H1 (cell line): ENCODE data around the gene AIDA. TPM values are rescaled to one million over a fixed set of nuclear protein-coding genes. Genes with fewer than 3 reads are reported as not detected.

Experiments used
- CTCF ChIA-PET: fragments of 300-600 bp; sonication (Branson Sonifier 250); formaldehyde crosslinking; loops from one replicate; lab custom pipeline; 2021; ENCODE audit not compliant: partially characterized antibody; lab: Charles Lee
- POLR2A ChIA-PET: fragments of 300-600 bp; sonication (Branson Sonifier 250); formaldehyde crosslinking; loops from one replicate; lab custom pipeline; 2021; ENCODE audit warnings: inconsistent platforms; ENCODE audit not compliant: partially characterized antibody; lab: Charles Lee
- DNase-seq, 2 experiments: peaks; one replicate each; pipeline versions ENCODE4 v3.0.0 to v3.0.0-alpha.2; 2010 to 2022; ENCODE audit warnings: low spot score in 2 of 2, low read depth in 1 of 2, mixed read lengths in 1 of 2
- FAIRE-seq: peaks from 2 replicates; lab custom pipeline; 2011; peaks lifted over from hg19 to GRCh38; lab: Jason Lieb, UNC
- H2AFZ ChIP-seq: 2 replicates; pipeline ENCODE4 v1.8.1; 2012; ENCODE audit warnings: low read length, inconsistent platforms
- H2AK5ac ChIP-seq: 2 replicates; pipeline ENCODE4 v1.6.1; 2013; ENCODE audit warnings: low read depth, low read length
- H2BK120ac ChIP-seq: replicated peaks from 2 replicates; pipeline ENCODE3; 2013; ENCODE audit warnings: low read depth, low read length, inconsistent platforms
- H2BK12ac ChIP-seq: 2 replicates; pipeline ENCODE4 v1.6.1; 2013; ENCODE audit warnings: low read depth, low read length
- H2BK15ac ChIP-seq: 2 replicates; pipeline ENCODE4 v1.6.1; 2013; ENCODE audit warnings: low read length
- H2BK20ac ChIP-seq: 2 replicates; pipeline ENCODE4 v1.6.1; 2013; ENCODE audit warnings: low read length
- H2BK5ac ChIP-seq: 2 replicates; pipeline ENCODE4 v1.6.1; 2013; ENCODE audit warnings: low read depth, low read length
- H3K14ac ChIP-seq: 2 replicates; pipeline ENCODE4 v1.6.1; 2013; ENCODE audit warnings: inconsistent platforms; ENCODE audit not compliant: insufficient read length
- H3K18ac ChIP-seq: 2 replicates; pipeline ENCODE4 v1.6.1; 2013; ENCODE audit warnings: low read length; ENCODE audit errors: extremely low read depth
- H3K23ac ChIP-seq: 2 replicates; pipeline ENCODE4 v1.6.1; 2013; ENCODE audit warnings: inconsistent platforms; ENCODE audit not compliant: insufficient read length
- H3K23me2 ChIP-seq: 2 replicates; pipeline ENCODE4 v1.6.1; 2013; ENCODE audit warnings: low read depth, low read length
- H3K27ac ChIP-seq: 2 replicates; pipeline ENCODE4 v1.6.1; 2011; ENCODE audit warnings: low read depth, low read length, inconsistent platforms
- H3K27me3 ChIP-seq, 4 experiments: replicated peaks in 1 of 4; 1 replicate in 1 of 4; 2 replicates in 3 of 4; pipeline versions ENCODE4 v1.6.1 to v1.8.1; 2011 to 2013; ENCODE audit warnings: low read length in 3 of 4, mild to moderate bottlenecking in 3 of 4, inconsistent platforms in 2 of 4, mixed read lengths in 2 of 4, moderate library complexity in 1 of 4; ENCODE audit not compliant: control insufficient read depth in 3 of 4, insufficient read depth in 3 of 4; ENCODE audit errors: extremely low read depth in 1 of 4
- H3K36me3 ChIP-seq, 4 experiments: 2 replicates each; pipeline versions ENCODE4 v1.6.1 to v1.8.1; 2011 to 2013; ENCODE audit warnings: mild to moderate bottlenecking in 4 of 4, low read length in 3 of 4, moderate library complexity in 2 of 4, control low read depth in 1 of 4, inconsistent platforms in 1 of 4; ENCODE audit not compliant: insufficient read depth in 4 of 4, control insufficient read depth in 2 of 4
- H3K4ac ChIP-seq: replicated peaks from 2 replicates; pipeline ENCODE3; 2013; ENCODE audit warnings: low read length, low read depth, mixed read lengths, inconsistent platforms; ENCODE audit not compliant: insufficient read length
- H3K4me1 ChIP-seq, 4 experiments: replicated peaks in 1 of 4; 1 replicate in 1 of 4; 2 replicates in 3 of 4; pipeline versions ENCODE4 v1.6.1 to v1.8.1; 2011 to 2013; ENCODE audit warnings: low read length in 3 of 4, inconsistent platforms in 2 of 4, mixed read lengths in 1 of 4; ENCODE audit not compliant: insufficient read depth in 4 of 4, control insufficient read depth in 3 of 4
- H3K4me2 ChIP-seq, 2 experiments: 2 replicates each; pipeline versions ENCODE4 v1.6.1 to v1.8.1; 2011 to 2013; ENCODE audit warnings: low read depth in 2 of 2, low read length in 2 of 2, control low read depth in 1 of 2, inconsistent platforms in 1 of 2, mild to moderate bottlenecking in 1 of 2; ENCODE audit not compliant: insufficient read depth in 1 of 2
- H3K4me3 ChIP-seq, 4 experiments: fragments of 200-600, 300-600 bp in 1 of 4; sonication (generic), shearing (Covaris generic), sonication (Bioruptor Twin) in 1 of 4; 2 replicates each; pipeline versions ENCODE4 v1.5.1 to v1.8.1; 2011 to 2016; ENCODE audit warnings: low read length in 4 of 4, low read depth in 3 of 4, control low read depth in 2 of 4, inconsistent platforms in 2 of 4, mild to moderate bottlenecking in 2 of 4, mixed read lengths in 1 of 4, moderate library complexity in 1 of 4; ENCODE audit not compliant: insufficient read depth in 2 of 4; ENCODE audit errors: extremely low read depth in 1 of 4
- H3K56ac ChIP-seq: replicated peaks from 2 replicates; pipeline ENCODE3; 2013; ENCODE audit warnings: low read depth, mild to moderate bottlenecking, mixed read lengths, low read length, inconsistent platforms; ENCODE audit not compliant: insufficient read length
- H3K79me1 ChIP-seq: 2 replicates; pipeline ENCODE4 v1.6.1; 2013; ENCODE audit warnings: low read depth, low read length, control low read depth
- H3K79me2 ChIP-seq, 2 experiments: 2 replicates each; pipeline versions ENCODE4 v1.6.1 to v1.8.1; 2012 to 2013; ENCODE audit warnings: low read length in 2 of 2, mild to moderate bottlenecking in 2 of 2, inconsistent platforms in 1 of 2; ENCODE audit not compliant: insufficient read depth in 2 of 2, control insufficient read depth in 1 of 2
- H3K9ac ChIP-seq, 4 experiments: replicated peaks in 1 of 4; 1 replicate in 1 of 4; 2 replicates in 3 of 4; pipeline versions ENCODE4 v1.6.1 to v1.8.1; 2011 to 2013; ENCODE audit warnings: low read depth in 3 of 4, low read length in 3 of 4, control low read depth in 2 of 4, mild to moderate bottlenecking in 2 of 4, moderate library complexity in 2 of 4, inconsistent platforms in 1 of 4; ENCODE audit errors: extremely low read depth in 1 of 4
- H3K9me3 ChIP-seq, 2 experiments: 2 replicates each; pipeline versions ENCODE4 v1.6.1 to v1.8.1; 2012 to 2013; ENCODE audit warnings: mild to moderate bottlenecking in 2 of 2, moderate library complexity in 2 of 2, control low read depth in 1 of 2, inconsistent platforms in 1 of 2, low read depth in 1 of 2, low read length in 1 of 2, mixed read lengths in 1 of 2; ENCODE audit not compliant: insufficient read depth in 2 of 2
- H4K20me1 ChIP-seq, 2 experiments: replicated peaks in 1 of 2; 2 replicates each; pipeline versions ENCODE3 to v1.8.1; 2011 to 2013; ENCODE audit warnings: inconsistent platforms in 2 of 2, low read length in 2 of 2, mild to moderate bottlenecking in 1 of 2; ENCODE audit not compliant: insufficient read depth in 2 of 2, control insufficient read depth in 1 of 2
- H4K5ac ChIP-seq: 2 replicates; pipeline ENCODE4 v1.6.1; 2013; ENCODE audit warnings: low read length, low read depth, mixed read lengths, inconsistent platforms; ENCODE audit not compliant: insufficient read length
- H4K8ac ChIP-seq: 2 replicates; pipeline ENCODE4 v1.8.0; 2013; ENCODE audit warnings: mild to moderate bottlenecking, moderate library complexity, low read length, inconsistent platforms; ENCODE audit not compliant: insufficient read depth; ENCODE audit errors: extremely low read depth
- H4K91ac ChIP-seq: replicated peaks from 2 replicates; pipeline ENCODE3; 2013; ENCODE audit warnings: low read length, mixed read lengths, inconsistent platforms; ENCODE audit not compliant: insufficient read length
- ASH2L ChIP-seq: fragments of 200-600, 300-600 bp; sonication (generic); IDR thresholded peaks from one replicate; pipeline ENCODE4 v1.7.1; 2017; ENCODE audit warnings: low read length
- CTCF ChIP-seq, 3 experiments: IDR thresholded peaks; 1 replicate in 2 of 3; 2 replicates in 1 of 3; pipeline versions ENCODE4 v1.5.1 to v1.6.1; 2011; ENCODE audit warnings: low read length in 3 of 3, mild to moderate bottlenecking in 3 of 3, inconsistent platforms in 2 of 3, low read depth in 1 of 3, moderate library complexity in 1 of 3; ENCODE audit not compliant: insufficient read depth in 1 of 3; ENCODE audit errors: control extremely low read depth in 1 of 3
- GABPA ChIP-seq: IDR thresholded peaks from 2 replicates; pipeline ENCODE4 v1.6.1; 2011; ENCODE audit warnings: mild to moderate bottlenecking, low read length, moderate library complexity, borderline replicate concordance; ENCODE audit not compliant: insufficient read depth
- GTF2F1 ChIP-seq: IDR thresholded peaks from 2 replicates; pipeline ENCODE4 v1.6.1; 2012; ENCODE audit warnings: low read depth, low read length, improper control_type of control experiment, borderline replicate concordance
- NANOG ChIP-seq: IDR thresholded peaks from 2 replicates; pipeline ENCODE4 v1.6.1; 2011; ENCODE audit warnings: low read length, low read depth, mild to moderate bottlenecking, inconsistent platforms; ENCODE audit not compliant: insufficient read depth, poor library complexity, severe bottlenecking
- NRF1 ChIP-seq: IDR thresholded peaks from 2 replicates; pipeline ENCODE4 v1.6.1; 2011; ENCODE audit warnings: mild to moderate bottlenecking, low read depth, low read length, improper control_type of control experiment
- POLR2A ChIP-seq, 2 experiments: IDR thresholded peaks; 1 replicate in 1 of 2; 2 replicates in 1 of 2; pipeline ENCODE4 v1.6.1; 2011; ENCODE audit warnings: low read depth in 2 of 2, low read length in 2 of 2, mild to moderate bottlenecking in 2 of 2; ENCODE audit errors: control extremely low read depth in 1 of 2
- SP1 ChIP-seq: IDR thresholded peaks from 2 replicates; pipeline ENCODE4 v1.6.1; 2011; ENCODE audit warnings: low read depth, low read length
- SUZ12 ChIP-seq: fragments of 200-600 bp; sonication (generic); IDR thresholded peaks from 2 replicates; pipeline ENCODE4 v1.6.1; 2012; ENCODE audit warnings: mild to moderate bottlenecking, inconsistent platforms, low read length, moderate library complexity, mixed read lengths
- WGBS, 2 experiments: shearing (Covaris generic) in 1 of 2; methylation state at CpG; one replicate each; pipeline versions ENCODE4 v1.1.6 to v1.1.7; 2013 to 2015; ENCODE audit warnings: low lambda C conversion rate in 2 of 2, mixed read lengths in 2 of 2, inconsistent platforms in 1 of 2, low coverage in 1 of 2, missing lambda C conversion rate in 1 of 2; ENCODE audit not compliant: insufficient replicate concordance in 2 of 2, insufficient coverage in 1 of 2, insufficient read length in 1 of 2; ENCODE audit errors: extremely low coverage in 1 of 2, missing lambda C conversion rate in 1 of 2; 5-methylcytosine and 5-hydroxymethylcytosine counted together
- polyA plus RNA-seq, 7 experiments: library from polyadenylated mRNA; depleted of rRNA in 3 of 7; stranded (reverse) in 5 of 7; unstranded in 2 of 7; fragments of >200 nt in 5 of 7; fragments of 200-250 nt in 2 of 7; gene quantifications; 1 replicate in 5 of 7; 2 replicates in 1 of 7; 4 replicates in 1 of 7; pipeline versions ENCODE4 v1.2.1 to v1.2.3, GENCODE V29; 2011 to 2013; ENCODE audit warnings: missing spikeins in 2 of 7, mixed read lengths in 2 of 7
- total RNA-seq: library from RNA; stranded (reverse); fragmentation: NEBNext Ultra II Directional; extraction: Animal tissue kit (Norgen Biotek cat#: 25700); gene quantifications from 2 replicates; pipeline ENCODE4 v1.2.1, GENCODE V29; 2021

Gene AIDA
- total and polyA plus RNA-seq, 2 of the 8 experiments (the other 6 are each of a cell fraction or from before 2014, with no cell fraction given) = 52.5 to 103 TPM

- no peak overlapping the region for H3K56ac ChIP-seq
- H2BK20ac ChIP-seq = no peak overlapping the region
- no peak for FAIRE-seq
- H2AK5ac ChIP-seq = no peak overlapping the region
- H3K9ac ChIP-seq = no peak overlapping the region
- no peaks in the 10 kb centered on the region for H4K20me1 ChIP-seq
- no peak overlapping the region for H2AFZ ChIP-seq
- H3K27me3 ChIP-seq = no peaks in the 10 kb centered on the region
- ChIA-PET POLR2A (no interaction called here), CTCF (no interaction called here)
- H3K14ac ChIP-seq = no peak overlapping the region
- no peaks in the 10 kb centered on the region for H3K79me1 ChIP-seq
- H4K91ac ChIP-seq = no peak overlapping the region
- WGBS, 2 experiments = 85% methylated on average over 2 of the region's 2 CpGs; no CpG with 5 or more reads in 1 of the 2 experiments
- H3K36me3 ChIP-seq = peaks cover 15 to 88% (median 70%) of the 10 kb centered on the region in 4 experiments
- no peak overlapping the region for H4K8ac ChIP-seq
- H2BK5ac ChIP-seq = no peak overlapping the region
- H3K79me2 ChIP-seq = no peaks in the 10 kb centered on the region
- no peak overlapping the region for H3K27ac ChIP-seq
- no peak overlapping the region for H3K4me3 ChIP-seq
- no peak overlapping the region for H2BK15ac ChIP-seq
- H3K23me2 ChIP-seq = no peaks in the 10 kb centered on the region; the same call in 1 of the 2 replicates
- H3K4me2 ChIP-seq = no peak overlapping the region
- no peak overlapping the region for H2BK12ac ChIP-seq
- no peak overlapping the region for H3K4ac ChIP-seq
- H3K23ac ChIP-seq = no peak overlapping the region
- no peak overlapping the region for H4K5ac ChIP-seq
- H3K9me3 ChIP-seq = no peaks in the 10 kb centered on the region
- no peak for DNase-seq
- no peak overlapping the region for H2BK120ac ChIP-seq
- H3K18ac ChIP-seq = no peak overlapping the region
- no peak for TF ChIP-seq CTCF (IDR thresholded peaks at IDR 0.05; ENCODE audit: control extremely low read depth in 1 of 3, insufficient read depth in 1 of 3, low read depth in 1 of 3, low read length in 3 of 3)
- TF ChIP-seq GABPA = no peak
- TF ChIP-seq SUZ12 = no peak
- no peak for TF ChIP-seq POLR2A (IDR thresholded peaks at IDR 0.05; ENCODE audit: control extremely low read depth in 1 of 2, low read depth in 2 of 2, low read length in 2 of 2)
- TF ChIP-seq NANOG = no peak
- TF ChIP-seq NRF1 = no peak
- no peak for TF ChIP-seq ASH2L
- no peak for TF ChIP-seq GTF2F1
- TF ChIP-seq SP1 = no peak
- no peaks in the 10 kb centered on the region for H3K4me1 ChIP-seq
These were observed 55.7 kb downstream of the AIDA start for GRCh38 chr1:222656391-222657155.
